ENCODE results near the gene DCST2. TPM values are rescaled to one million over a fixed set of nuclear protein-coding genes. Genes with fewer than 3 reads are reported as not detected.

Gene DCST2
- total RNA-seq, 3 donors from 2014 or later (not counting 1 experiment from before 2014, with no cell fraction given), result 0.30 to 0.92 (median 0.32) TPM

DNA sequence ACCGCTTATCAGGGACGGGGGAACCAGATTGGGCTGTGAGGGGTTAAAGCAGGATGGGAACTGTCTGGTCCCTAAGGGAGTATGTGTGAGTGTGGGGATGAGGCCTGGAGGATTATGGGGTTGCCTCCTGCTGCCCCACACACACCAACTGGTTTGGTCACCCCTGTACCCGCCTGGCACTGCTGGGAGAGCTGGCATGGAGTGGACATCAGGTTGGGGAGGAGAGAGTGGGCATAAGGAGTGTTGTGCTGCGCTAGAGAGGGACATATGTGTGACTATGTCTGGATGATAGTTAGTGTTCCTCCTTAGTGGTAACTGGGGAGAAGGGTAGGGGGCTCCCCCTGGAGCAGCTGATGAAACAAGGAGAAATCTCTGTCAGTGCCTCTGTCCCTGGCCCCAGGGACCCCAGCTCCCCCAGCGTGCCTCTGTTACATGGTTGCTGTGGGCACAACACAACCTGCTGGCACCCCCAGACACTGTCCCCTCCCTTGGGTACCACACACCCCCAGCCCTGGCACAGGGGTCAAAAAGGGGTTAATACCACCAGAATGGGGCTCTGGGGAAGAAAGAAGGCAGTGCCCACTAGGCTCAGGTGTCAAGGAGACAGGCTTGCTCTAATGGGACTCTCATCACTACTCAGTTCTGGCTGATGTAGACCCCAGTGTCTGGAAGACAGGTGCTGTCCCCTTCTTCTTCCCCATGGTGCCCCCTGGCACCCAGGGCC is 29.1 kb downstream of the DCST2 start:
- ATAC-seq (no peak), DNase-seq (peak in 1 of 2 donors; percentile 26)
- WGBS (ENCODE audit: insufficient coverage), result 65% methylated on average over 4 of the region's 5 CpGs
- TF ChIP-seq, protein P1, sequence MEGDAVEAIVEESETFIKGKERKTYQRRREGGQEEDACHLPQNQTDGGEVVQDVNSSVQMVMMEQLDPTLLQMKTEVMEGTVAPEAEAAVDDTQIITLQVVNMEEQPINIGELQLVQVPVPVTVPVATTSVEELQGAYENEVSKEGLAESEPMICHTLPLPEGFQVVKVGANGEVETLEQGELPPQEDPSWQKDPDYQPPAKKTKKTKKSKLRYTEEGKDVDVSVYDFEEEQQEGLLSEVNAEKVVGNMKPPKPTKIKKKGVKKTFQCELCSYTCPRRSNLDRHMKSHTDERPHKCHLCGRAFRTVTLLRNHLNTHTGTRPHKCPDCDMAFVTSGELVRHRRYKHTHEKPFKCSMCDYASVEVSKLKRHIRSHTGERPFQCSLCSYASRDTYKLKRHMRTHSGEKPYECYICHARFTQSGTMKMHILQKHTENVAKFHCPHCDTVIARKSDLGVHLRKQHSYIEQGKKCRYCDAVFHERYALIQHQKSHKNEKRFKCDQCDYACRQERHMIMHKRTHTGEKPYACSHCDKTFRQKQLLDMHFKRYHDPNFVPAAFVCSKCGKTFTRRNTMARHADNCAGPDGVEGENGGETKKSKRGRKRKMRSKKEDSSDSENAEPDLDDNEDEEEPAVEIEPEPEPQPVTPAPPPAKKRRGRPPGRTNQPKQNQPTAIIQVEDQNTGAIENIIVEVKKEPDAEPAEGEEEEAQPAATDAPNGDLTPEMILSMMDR (IDR thresholded peaks at IDR 0.05), result no peak
- Mint-ChIP-seq H3K36me3 (no peaks in the 10 kb centered on the region), H3K27ac (peak overlapping the region; percentile 89 to 92), H3K4me1 (peaks cover 26 to 78% of the 10 kb centered on the region in 2 donors), H3K4me3 (peak overlapping the region; percentile 95), H3K27me3 (ENCODE audit: low read depth in 2 of 2) (no peaks in the 10 kb centered on the region), H3K9me3 (no peaks in the 10 kb centered on the region)
- intact Hi-C loops (cut with micrococcal nuclease), result loop anchor here (5.0 kb wide), 2 partner anchors 58 to 447 kb away; partner anchors contain the start of genes EFNA4 and UBE2Q1
- peaks cover 84% of the 10 kb centered on the region for H3K4me1 ChIP-seq (ENCODE audit: control insufficient read depth, insufficient read depth, low read length)
- H3K27me3 ChIP-seq (ENCODE audit: control insufficient read depth, insufficient read depth, low read length), result no peaks in the 10 kb centered on the region
- H3K9me3 ChIP-seq (ENCODE audit: control insufficient read depth, insufficient read depth, low read length), result no peaks in the 10 kb centered on the region
- no peaks in the 10 kb centered on the region for H3K36me3 ChIP-seq (ENCODE audit: control insufficient read depth, insufficient read depth, low read length)
- H3K27ac ChIP-seq (ENCODE audit: low read length), result peak overlapping the region; percentile 76
- H3K4me3 ChIP-seq (ENCODE audit: low read length), result peak overlapping the region; percentile 95

DNA sequence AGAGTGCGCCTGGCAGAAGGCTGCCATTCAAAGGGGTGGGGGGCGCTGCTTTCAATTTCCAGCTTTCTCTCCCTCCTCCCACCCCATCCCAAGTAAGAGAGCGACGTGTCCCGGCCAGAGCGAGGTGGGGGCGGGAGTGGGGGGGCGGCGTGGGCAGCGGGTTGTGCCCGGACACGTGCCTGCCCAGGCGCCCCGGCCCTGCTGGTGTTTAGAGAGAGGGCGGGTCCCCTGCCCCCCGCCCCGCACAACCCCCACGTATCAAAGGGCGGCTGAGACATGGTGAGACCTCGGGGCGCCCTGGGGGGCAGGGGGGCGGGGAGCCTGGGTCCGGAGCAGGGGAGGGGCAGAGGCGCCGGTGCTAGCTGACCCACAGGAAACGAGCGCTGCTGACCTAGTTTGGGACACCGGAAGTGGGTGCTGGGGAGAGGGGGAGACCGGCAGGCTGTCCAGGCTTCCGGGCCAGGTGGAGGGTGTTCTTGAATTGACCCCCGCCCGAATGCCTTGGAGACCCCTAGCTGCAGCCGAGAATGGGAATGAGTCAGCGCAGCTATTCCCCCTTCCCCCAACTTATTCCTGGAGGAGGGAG is 29.7 kb downstream of the DCST2 start:
- no peaks in the 10 kb centered on the region for H3K9me3 Mint-ChIP-seq
- H3K4me1 ChIP-seq (ENCODE audit: control insufficient read depth, insufficient read depth, low read length), result peaks cover 86% of the 10 kb centered on the region
- H3K27me3 ChIP-seq (ENCODE audit: control insufficient read depth, insufficient read depth, low read length), result no peaks in the 10 kb centered on the region
- ATAC-seq, result no peak
- H3K4me1 Mint-ChIP-seq, result peaks cover 29 to 78% of the 10 kb centered on the region in 2 donors
- H3K9me3 ChIP-seq (ENCODE audit: control insufficient read depth, insufficient read depth, low read length), result no peaks in the 10 kb centered on the region
- intact Hi-C loops (cut with micrococcal nuclease), result loop anchor here (5.0 kb wide), 2 partner anchors 58 to 447 kb away; partner anchors contain the start of genes EFNA4 and UBE2Q1
- H3K36me3 ChIP-seq (ENCODE audit: control insufficient read depth, insufficient read depth, low read length), result no peaks in the 10 kb centered on the region
- H3K27ac Mint-ChIP-seq, result peak overlapping the region; percentile 89 to 92
- TF ChIP-seq, protein P1 (IDR thresholded peaks at IDR 0.05), result no peak
- H3K27me3 Mint-ChIP-seq (ENCODE audit: low read depth in 2 of 2), result no peaks in the 10 kb centered on the region
- peak in 1 of 2 donors; percentile 30 for DNase-seq
- H3K4me3 ChIP-seq (ENCODE audit: low read length), result peak overlapping the region; percentile 95
- peak overlapping the region; percentile 76 for H3K27ac ChIP-seq (ENCODE audit: low read length)
- WGBS (ENCODE audit: insufficient coverage), result 5% methylated on average over 27 of the region's 34 CpGs
- H3K4me3 Mint-ChIP-seq, result peak overlapping the region; percentile 95
- H3K36me3 Mint-ChIP-seq, result no peaks in the 10 kb centered on the region

DNA sequence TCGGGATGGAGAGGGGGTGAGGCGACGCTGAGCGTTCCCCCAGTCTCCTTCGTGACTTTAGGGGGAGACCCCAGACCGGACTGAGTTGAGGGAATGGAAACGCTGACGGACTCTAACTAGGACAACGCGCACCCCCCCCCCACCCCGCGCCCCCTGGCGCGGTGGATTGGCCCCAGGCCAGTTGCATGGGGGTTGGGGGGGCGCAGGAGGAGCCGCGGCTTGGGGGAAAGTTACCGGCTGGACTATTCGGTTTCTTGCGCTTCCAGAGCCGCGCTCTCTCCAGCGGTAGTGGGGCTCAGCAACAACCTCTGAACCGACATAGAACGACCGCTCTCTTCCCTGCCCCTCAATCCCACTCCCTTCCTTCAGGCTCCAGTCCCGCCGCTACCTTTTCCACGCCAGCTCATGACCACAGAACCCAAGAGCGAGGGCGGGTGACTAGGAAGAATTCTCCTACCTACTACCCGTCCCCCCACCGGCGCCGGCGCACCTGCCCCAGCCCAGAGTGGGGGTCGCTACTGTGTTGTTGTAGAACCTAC is 30.3 kb downstream of the DCST2 start:
- Mint-ChIP-seq H3K4me1 (peaks cover 31 to 75% of the 10 kb centered on the region in 2 donors), H3K27ac (peak overlapping the region; percentile 89 to 92), H3K4me3 (peak overlapping the region; percentile 95), H3K36me3 (no peaks in the 10 kb centered on the region), H3K9me3 (no peaks in the 10 kb centered on the region), H3K27me3 (ENCODE audit: low read depth in 2 of 2) (no peaks in the 10 kb centered on the region)
- Histone ChIP-seq H3K4me3 (ENCODE audit: low read length) (peak overlapping the region; percentile 95), H3K27me3 (ENCODE audit: control insufficient read depth, insufficient read depth, low read length) (no peaks in the 10 kb centered on the region), H3K27ac (ENCODE audit: low read length) (peak overlapping the region; percentile 76), H3K36me3 (ENCODE audit: control insufficient read depth, insufficient read depth, low read length) (no peaks in the 10 kb centered on the region), H3K9me3 (ENCODE audit: control insufficient read depth, insufficient read depth, low read length) (no peaks in the 10 kb centered on the region), H3K4me1 (ENCODE audit: control insufficient read depth, insufficient read depth, low read length) (peaks cover 87% of the 10 kb centered on the region)
- ATAC-seq (no peak), DNase-seq (peak in 1 of 2 donors; percentile 46)
- TF ChIP-seq, protein P1 (IDR thresholded peaks at IDR 0.05), result no peak
- 0% methylated on average over 29 of the region's 37 CpGs for WGBS (ENCODE audit: insufficient coverage)
- intact Hi-C loops (cut with micrococcal nuclease), result loop anchor here (5.0 kb wide), 2 partner anchors 59 to 446 kb away; partner anchors contain the start of genes EFNA4 and UBE2Q1

Measured in natural killer cell (primary cell).